ENCODE data around the gene AADACL4. TPM values are rescaled to one million over a fixed set of nuclear protein-coding genes. Genes with fewer than 3 reads are reported as not detected.
"Not testable (repeated sequence)": the region's sequence is repeated elsewhere in the genome, so short reads cannot be mapped to it uniquely, and the experiment has no call there.

The AADACL4 gene
- total RNA-seq, 4 donors from 2014 or later, result not detected

- Histone ChIP-seq H3K9me3 (no peaks in the 10 kb centered on the region), H3K36me3 (no peaks in the 10 kb centered on the region), H3K27ac (no peak overlapping the region), H3K4me1 (no peaks in the 10 kb centered on the region), H3K4me3 (no peak overlapping the region), H3K27me3 (peaks cover 2% of the 10 kb centered on the region)
- no peak for DNase-seq (ENCODE audit: low spot score in 2 of 2)
- TF ChIP-seq POLR2A (IDR thresholded peaks at IDR 0.05) (no peak), POLR2AphosphoS5 (IDR thresholded peaks at IDR 0.05) (no peak), EP300 (IDR thresholded peaks at IDR 0.05) (no peak), CTCF (IDR thresholded peaks at IDR 0.05) (no peak)
- WGBS, result 78% methylated on average over 3 of the region's 3 CpGs
Observed at GRCh38 chr1:12709696-12710095, 65.8 kb downstream of the AADACL4 start.

GRCh38 chr1:12711536-12711935 is 67.7 kb downstream of the AADACL4 start:
- H3K27ac ChIP-seq, result no peak overlapping the region
- H3K27me3 ChIP-seq, result peaks cover 2% of the 10 kb centered on the region
- WGBS, result 60% methylated on average over 3 of the region's 3 CpGs
- no peaks in the 10 kb centered on the region for H3K36me3 ChIP-seq
- H3K4me1 ChIP-seq, result no peaks in the 10 kb centered on the region
- H3K4me3 ChIP-seq, result no peak overlapping the region
- DNase-seq (ENCODE audit: low spot score in 2 of 2), result no peak
- TF ChIP-seq POLR2AphosphoS5 (IDR thresholded peaks at IDR 0.05), result no peak
- TF ChIP-seq POLR2A (IDR thresholded peaks at IDR 0.05), result no peak
- TF ChIP-seq EP300 (IDR thresholded peaks at IDR 0.05), result no peak
- TF ChIP-seq CTCF (IDR thresholded peaks at IDR 0.05), result no peak
- no peaks in the 10 kb centered on the region for H3K9me3 ChIP-seq

GRCh38 chr1:12712076-12712475 is 68.2 kb downstream of the AADACL4 start:
- Histone ChIP-seq H3K27me3 (no peaks in the 10 kb centered on the region), H3K4me3 (no peak overlapping the region), H3K9me3 (no peaks in the 10 kb centered on the region), H3K4me1 (no peaks in the 10 kb centered on the region), H3K36me3 (no peaks in the 10 kb centered on the region), H3K27ac (no peak overlapping the region)
- DNase-seq (ENCODE audit: low spot score in 2 of 2), result no peak
- TF ChIP-seq POLR2AphosphoS5 (IDR thresholded peaks at IDR 0.05), result no peak
- TF ChIP-seq POLR2A (IDR thresholded peaks at IDR 0.05), result no peak
- TF ChIP-seq EP300 (IDR thresholded peaks at IDR 0.05), result no peak
- no peak for TF ChIP-seq CTCF (IDR thresholded peaks at IDR 0.05)
- WGBS, result 65% methylated on average over 1 of the region's 1 CpG

GRCh38 chr1:12712929-12713328 is 69.0 kb downstream of the AADACL4 start:
- 91% methylated on average over 8 of the region's 8 CpGs for WGBS
- TF ChIP-seq POLR2AphosphoS5 (IDR thresholded peaks at IDR 0.05) (no peak), EP300 (IDR thresholded peaks at IDR 0.05) (no peak), CTCF (IDR thresholded peaks at IDR 0.05) (no peak), POLR2A (IDR thresholded peaks at IDR 0.05) (no peak)
- H3K36me3 ChIP-seq, result no peaks in the 10 kb centered on the region

GRCh38 chr1:12713651-12714050 is 69.8 kb downstream of the AADACL4 start:
- not testable (repeated sequence) for H3K27me3 ChIP-seq; H3K9me3 ChIP-seq; DNase-seq (ENCODE audit: low spot score in 2 of 2); H3K36me3 ChIP-seq; H3K4me3 ChIP-seq; H3K27ac ChIP-seq; H3K4me1 ChIP-seq
- WGBS, result 86% methylated on average over 5 of the region's 5 CpGs

More at GRCh38 chr1:12712929-12713328, 69.0 kb downstream of the AADACL4 start:
- no peaks in the 10 kb centered on the region for H3K4me1 ChIP-seq
- DNase-seq (ENCODE audit: low spot score in 2 of 2), result no peak
- no peak overlapping the region for H3K4me3 ChIP-seq
- no peaks in the 10 kb centered on the region for H3K27me3 ChIP-seq
- no peaks in the 10 kb centered on the region for H3K9me3 ChIP-seq
- H3K27ac ChIP-seq, result no peak overlapping the region
